ACHN (cell line): ENCODE data around the gene TOMM34.

Experiments used
- DNase-seq: peaks from one replicate; pipeline ENCODE4 v3.0.0-alpha.2; 2015
- in situ Hi-C: cut with HindIII; loops from 2 replicates; pipeline ENCODE4 v1.10.0; 2017; ENCODE audit warnings: low sequenced_read_pairs, low pct_ligation_motif_present, low pct_unique_long_range_greater_than_20kb

The TOMM34 gene

GRCh38 chr20:44965651-44966029 lies 5.4 kb upstream of the TOMM34 start:
- in situ Hi-C loops: no loop called here

GRCh38 chr20:44963325-44964215 lies 3.4 kb upstream of the TOMM34 start:
- no peak for DNase-seq
- in situ Hi-C loops: no loop called here

More at GRCh38 chr20:44965651-44966029, 5.4 kb upstream of the TOMM34 start:
- no peak for DNase-seq

GRCh38 chr20:44962483-44962882 lies 2.3 kb upstream of the TOMM34 start:
- in situ Hi-C loops: no loop called here
- DNase-seq: no peak

- no peak for DNase-seq
- in situ Hi-C loops: no loop called here
Measured at GRCh38 chr20:44961870-44962267, 1.7 kb upstream of the TOMM34 start.

GRCh38 chr20:44961011-44961869 lies 1.0 kb upstream of the TOMM34 start:
- in situ Hi-C loops: no loop called here

GRCh38 chr20:44959638-44960102 lies 527 bp downstream of the TOMM34 start:
- in situ Hi-C loops: no loop called here
- peak; percentile 41 for DNase-seq

More at GRCh38 chr20:44961011-44961869, 1.0 kb upstream of the TOMM34 start:
- DNase-seq: no peak

- in situ Hi-C loops: no loop called here
- DNase-seq: peak; percentile 27
Measured at GRCh38 chr20:44959082-44959637, 1.0 kb downstream of the TOMM34 start.

GRCh38 chr20:44958276-44958675 lies 1.9 kb downstream of the TOMM34 start:
- in situ Hi-C loops: no loop called here

GRCh38 chr20:44956410-44956809 lies 3.8 kb downstream of the TOMM34 start:
- in situ Hi-C loops: no loop called here
- no peak for DNase-seq

More at GRCh38 chr20:44958276-44958675, 1.9 kb downstream of the TOMM34 start:
- no peak for DNase-seq

GRCh38 chr20:44955270-44955669 lies 4.9 kb downstream of the TOMM34 start:
- in situ Hi-C loops: no loop called here
- DNase-seq: no peak

- no peak for DNase-seq
- in situ Hi-C loops: no loop called here
Measured at GRCh38 chr20:44954211-44954610, 6.0 kb downstream of the TOMM34 start.

GRCh38 chr20:44952731-44953130 lies 7.5 kb downstream of the TOMM34 start:
- DNase-seq: no peak

GRCh38 chr20:44950368-44950767 lies 9.8 kb downstream of the TOMM34 start:
- in situ Hi-C loops: no loop called here

More at GRCh38 chr20:44952731-44953130, 7.5 kb downstream of the TOMM34 start:
- in situ Hi-C loops: no loop called here

GRCh38 chr20:44948513-44948912 lies 11.7 kb downstream of the TOMM34 start:
- in situ Hi-C loops: no loop called here
- DNase-seq: no peak

More at GRCh38 chr20:44950368-44950767, 9.8 kb downstream of the TOMM34 start:
- no peak for DNase-seq

GRCh38 chr20:44948107-44948506 lies 12.1 kb downstream of the TOMM34 start:
- in situ Hi-C loops: no loop called here
- no peak for DNase-seq

- in situ Hi-C loops: no loop called here
- DNase-seq: no peak
Measured at GRCh38 chr20:44946271-44946852, 13.8 kb downstream of the TOMM34 start.

- in situ Hi-C loops: no loop called here
- no peak for DNase-seq
Measured at GRCh38 chr20:44945261-44945660, 14.9 kb downstream of the TOMM34 start.

GRCh38 chr20:44943828-44944227 lies 16.4 kb downstream of the TOMM34 start:
- in situ Hi-C loops: no loop called here

More at GRCh38 chr20:44943828-44944227, 16.4 kb downstream of the TOMM34 start:
- DNase-seq: no peak
